ENCODE results near the gene MAP4K2.
A peak's percentile ranks its signal among the peaks of the same experiment; 100 is the strongest.
"Not testable (repeated sequence)": the region's sequence is repeated elsewhere in the genome, so short reads cannot be mapped to it uniquely, and the experiment has no call there.

MAP4K2 gene

DNA sequence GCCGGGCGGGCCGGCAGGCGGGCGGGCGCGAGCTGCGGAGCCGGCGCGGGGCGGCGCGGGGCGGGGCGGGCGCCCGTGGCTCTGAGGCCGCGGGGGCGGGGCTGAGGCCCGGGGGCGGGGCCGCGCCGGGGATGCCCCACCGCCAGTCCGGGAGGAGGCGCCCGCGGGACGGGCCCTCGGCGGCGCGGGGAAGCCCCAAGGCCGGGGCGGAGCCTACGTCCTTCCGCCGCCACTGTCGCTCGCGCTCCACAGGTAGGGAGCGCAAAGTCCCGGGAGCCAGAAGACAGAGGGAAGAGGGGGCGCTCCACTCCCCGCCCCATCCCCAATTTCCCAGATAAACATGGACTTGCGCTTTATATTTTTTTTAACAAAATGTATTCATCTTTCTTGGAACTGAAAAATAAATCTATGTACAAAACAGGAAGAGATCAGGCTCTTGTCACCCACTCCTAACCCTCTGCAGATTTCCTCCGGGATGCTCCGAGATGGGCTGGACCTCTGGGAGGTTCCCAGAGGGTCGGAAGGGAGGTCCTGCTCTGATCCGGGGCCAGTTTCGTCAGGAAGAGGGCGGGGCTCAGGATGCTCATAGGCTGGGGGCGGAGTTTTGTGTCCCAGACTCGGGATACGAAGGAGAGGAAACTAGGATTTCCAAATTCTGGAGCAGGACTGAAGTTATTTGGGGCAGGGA, at the start of gene MAP4K2:
Gene MAP4K2, minus strand, starts transcription at position 57 of the 688 bp plus-strand sequence. CDS start 65 bp downstream, outside the sequence.
- DNase-seq (ENCODE audit: low read depth): peak; percentile 81

DNA sequence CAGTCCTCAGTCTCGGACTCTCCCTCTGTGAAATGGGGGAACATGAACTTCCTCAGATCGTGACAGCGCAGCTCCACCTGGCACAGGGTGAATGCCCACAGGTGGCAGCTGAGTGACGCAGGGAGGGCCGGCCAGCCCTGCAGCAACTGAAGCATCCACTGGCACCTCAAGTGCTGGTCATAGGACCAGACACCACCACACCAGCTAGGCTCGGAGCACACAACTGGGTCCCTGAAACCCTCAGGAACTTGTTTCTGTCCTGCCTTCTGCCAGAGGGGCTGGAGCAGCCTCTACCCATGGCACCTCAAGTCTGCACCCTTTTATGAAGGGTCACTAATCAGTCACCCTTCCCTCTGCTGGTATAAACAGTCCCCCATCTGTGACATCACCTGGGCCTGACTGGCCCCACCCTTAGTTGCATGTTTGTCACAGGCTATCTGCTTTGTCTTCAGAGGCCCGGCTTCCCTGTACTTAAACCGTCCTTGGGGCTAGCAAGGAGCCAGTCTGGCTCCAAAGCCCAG, 48.9 kb upstream of the MAP4K2 start:
- no peak for DNase-seq (ENCODE audit: low read depth)

DNA sequence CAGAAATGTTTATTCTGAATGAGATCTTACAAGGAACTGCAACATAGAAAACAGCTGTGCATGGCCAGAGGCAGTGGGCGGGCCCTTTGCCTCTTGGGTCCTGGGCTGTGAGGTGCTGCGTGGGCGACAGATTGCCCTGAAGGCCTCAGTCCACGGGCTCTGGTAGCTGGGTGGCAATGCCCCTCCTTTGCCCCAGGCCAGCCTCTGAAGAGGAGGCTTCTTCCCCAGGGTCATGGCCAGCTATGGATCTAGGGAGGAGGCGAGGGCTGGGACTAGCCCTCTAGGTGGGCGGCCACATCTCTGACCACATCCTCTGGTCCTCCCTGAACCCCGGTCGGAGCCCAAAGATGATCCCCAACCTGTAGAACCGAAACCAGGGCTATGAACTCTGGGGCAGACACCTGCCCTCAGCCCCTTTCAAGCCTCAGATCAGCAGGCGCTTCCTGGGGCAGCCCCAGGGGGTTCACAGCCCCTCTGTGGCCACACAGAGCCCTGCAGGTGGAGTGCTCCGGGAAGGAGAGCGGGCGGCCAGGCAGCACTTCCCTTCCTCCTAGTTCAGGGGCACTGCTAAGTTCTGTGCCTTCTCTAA, 48.1 kb upstream of the MAP4K2 start:
- DNase-seq (ENCODE audit: low read depth): no peak

GRCh38 chr11:64849598-64850356, 46.8 kb upstream of the MAP4K2 start:
- DNase-seq (ENCODE audit: low read depth): no peak

DNA sequence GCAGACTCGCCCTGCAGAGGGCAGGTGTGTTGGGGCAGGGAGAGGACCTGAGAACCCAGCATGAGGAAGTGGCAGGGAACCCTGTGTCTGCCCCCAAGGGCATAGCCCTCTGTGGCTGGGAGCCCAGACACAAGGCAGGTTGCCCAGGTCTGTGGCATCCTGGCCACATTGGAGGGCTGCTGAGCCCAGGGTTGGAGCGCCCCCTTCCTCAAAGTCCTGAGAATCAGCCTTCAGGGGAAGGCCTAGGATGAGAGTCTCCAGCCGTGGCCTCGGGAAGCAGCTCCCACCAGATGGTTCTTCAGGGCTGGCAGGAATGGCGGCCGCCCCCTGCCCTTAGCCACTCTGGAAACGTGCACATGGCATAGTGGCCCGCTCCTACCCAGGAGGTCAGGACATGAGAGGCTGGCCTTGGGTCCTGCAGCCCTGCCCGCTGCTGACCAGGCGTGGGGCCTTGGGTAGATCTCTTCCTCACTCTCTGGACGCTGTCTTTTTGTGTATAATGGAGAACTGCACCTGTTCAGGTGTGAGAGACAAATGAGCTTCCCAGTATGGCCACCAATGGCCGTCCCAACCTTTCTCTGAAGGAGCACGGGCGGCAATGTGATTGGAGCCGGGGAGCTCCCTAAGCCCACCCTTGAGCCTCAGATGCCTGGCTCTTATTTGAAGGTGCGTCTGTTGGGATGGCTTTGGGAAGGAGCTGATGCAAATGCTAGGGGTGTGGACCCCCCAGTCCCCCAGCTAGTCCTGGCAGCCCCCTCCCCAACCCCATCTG, 46.0 kb upstream of the MAP4K2 start:
- DNase-seq (ENCODE audit: low read depth): no peak

- no peak for DNase-seq (ENCODE audit: low read depth)
Observed at GRCh38 chr11:64848214-64848825, 45.3 kb upstream of the MAP4K2 start.

DNA sequence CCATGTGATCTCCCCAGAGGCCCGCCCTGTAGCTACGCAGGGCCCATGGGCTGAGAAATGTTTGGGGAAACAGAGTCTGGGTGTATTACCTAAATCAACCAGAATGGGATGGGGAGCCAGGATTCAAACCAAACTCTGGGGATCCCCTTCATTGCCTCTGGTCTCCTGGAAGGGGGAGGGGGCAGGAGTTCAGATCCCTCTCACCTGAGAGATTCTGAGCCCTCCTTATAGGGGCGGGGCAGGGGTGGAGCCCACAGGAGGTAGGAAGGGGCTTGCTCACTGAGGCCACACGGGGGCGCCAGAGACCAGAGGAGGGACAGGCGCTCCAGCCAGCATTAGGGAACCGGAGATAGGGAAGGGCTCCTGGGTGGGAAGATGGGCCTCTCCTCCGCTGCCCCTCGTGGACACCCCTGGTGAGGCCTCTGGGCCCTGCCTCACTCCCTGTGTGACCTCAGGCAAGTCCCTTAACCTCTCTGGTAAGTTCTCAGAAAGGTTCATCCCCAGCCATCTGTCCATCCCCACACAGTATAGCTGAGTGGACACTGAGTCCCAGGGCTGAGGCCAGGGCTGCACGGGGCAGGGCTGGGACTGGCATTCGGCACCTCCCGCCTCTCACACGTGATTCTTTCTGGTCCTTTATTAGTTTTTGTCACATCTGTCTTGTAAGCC, 44.1 kb upstream of the MAP4K2 start:
- peak; percentile 87 for DNase-seq (ENCODE audit: low read depth)

DNA sequence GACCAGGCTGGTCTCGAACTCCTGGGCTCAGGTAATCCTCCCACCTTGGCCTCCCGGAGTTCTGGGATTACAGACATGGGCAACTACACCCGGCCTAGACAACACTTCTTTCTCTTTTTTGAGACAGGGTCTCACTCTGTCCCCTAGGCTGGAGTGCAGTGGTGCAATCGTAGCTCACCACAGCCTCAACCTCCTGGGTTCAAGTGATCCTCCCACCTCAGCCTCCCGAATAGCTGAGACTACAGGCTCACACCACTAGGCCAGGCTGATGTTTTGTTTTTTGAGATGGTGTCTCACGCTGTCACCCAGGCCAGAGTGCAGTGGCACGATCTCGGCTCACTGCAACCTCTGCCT, 42.7 kb upstream of the MAP4K2 start:
- not testable (repeated sequence) for DNase-seq (ENCODE audit: low read depth)

DNA sequence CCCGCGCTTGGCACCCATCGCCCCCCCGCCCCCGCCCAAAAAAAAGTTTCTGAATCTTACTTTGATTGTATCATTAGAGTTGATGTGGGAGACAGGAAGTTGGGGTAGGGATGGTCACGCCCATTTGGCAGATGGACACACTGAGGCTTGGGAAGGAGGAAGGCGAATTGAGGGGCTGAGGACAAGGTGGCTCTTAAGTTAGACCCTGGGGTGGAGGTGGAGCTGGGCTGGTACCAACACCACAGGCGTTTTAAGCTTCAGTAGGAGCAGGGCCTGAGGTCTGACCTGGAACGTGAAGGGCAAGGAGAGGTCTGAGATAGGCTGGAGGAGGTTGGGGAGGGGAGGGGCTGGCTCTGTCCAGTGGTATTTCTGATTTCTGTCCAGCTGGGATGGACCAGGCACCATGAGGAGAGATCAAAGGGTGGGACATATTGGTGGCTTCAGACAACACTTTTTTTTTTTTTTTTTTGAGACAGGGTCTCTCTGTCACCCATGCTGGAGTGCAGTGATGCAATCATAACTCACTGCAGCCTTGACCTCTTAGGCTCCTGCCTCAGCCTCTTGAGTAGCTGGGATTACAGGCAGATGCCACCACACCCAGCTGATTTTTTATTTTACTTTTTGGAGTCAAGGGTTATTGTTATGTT, 42.2 kb upstream of the MAP4K2 start:
- DNase-seq (ENCODE audit: low read depth): no peak

- DNase-seq (ENCODE audit: low read depth): no peak
Observed at GRCh38 chr11:64844330-64845128, 41.5 kb upstream of the MAP4K2 start, which contains the start of gene CDC42BPG. Gene CDC42BPG, minus strand, starts transcription at chr11:64844653. Its CDS starts 84 bp downstream, at chr11:64844569.

DNA sequence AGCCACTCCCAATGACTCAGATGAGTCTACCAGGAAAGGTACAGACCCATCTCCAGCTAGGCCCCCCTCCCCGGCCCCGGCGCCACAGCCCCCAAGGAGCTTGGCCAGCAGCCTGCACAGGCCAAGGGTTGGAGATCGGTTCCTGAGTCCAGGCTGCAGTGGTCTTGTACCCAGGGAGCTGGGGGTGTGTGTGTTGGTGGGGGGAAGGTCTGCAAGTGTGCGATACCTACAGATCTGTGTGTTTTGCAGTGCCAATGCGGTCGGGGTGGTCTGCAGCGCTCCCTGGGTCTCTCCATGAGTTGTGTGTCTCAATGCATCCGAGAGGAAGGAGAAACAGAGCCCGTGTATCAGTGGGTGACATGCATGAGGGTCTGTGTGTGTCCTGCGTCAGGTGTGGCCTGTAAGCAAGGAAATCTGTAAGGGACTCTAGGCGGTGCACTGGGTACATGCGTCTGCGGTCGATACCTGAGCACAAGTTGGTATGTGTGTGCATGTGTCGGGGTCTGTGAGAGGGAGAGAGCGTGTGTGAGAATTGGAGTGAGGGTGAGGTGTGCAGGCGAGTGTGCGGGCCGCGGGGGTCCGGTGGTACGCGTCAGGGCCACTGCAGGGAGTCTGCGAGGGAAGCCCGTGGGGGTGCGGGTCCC, 40.8 kb upstream of the MAP4K2 start:
- DNase-seq (ENCODE audit: low read depth): no peak

GRCh38 chr11:64842851-64843685, 40.1 kb upstream of the MAP4K2 start:
- no peak for DNase-seq (ENCODE audit: low read depth)

DNA sequence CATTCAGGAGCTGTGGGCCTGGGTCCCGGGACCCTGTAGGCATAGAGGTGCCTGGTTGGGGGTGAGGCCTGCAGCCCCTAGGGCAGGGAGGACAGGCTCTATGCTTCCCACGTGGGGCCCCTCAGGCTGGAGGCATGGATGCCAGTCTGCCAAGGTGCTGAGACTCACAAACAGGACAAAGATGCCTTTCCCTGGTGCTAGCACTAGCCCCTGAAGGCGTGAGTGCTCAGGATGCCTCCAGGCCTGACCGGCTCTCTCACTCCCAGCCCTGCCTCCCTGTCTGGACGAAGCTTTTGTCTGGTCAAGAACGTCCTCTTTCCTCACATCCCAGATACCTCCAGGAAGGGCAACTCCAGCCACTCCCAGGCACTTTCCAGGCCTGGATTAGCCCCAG, 39.3 kb upstream of the MAP4K2 start:
- no peak for DNase-seq (ENCODE audit: low read depth)

GRCh38 chr11:64841592-64842365, 38.8 kb upstream of the MAP4K2 start:
- DNase-seq (ENCODE audit: low read depth): no peak

DNA sequence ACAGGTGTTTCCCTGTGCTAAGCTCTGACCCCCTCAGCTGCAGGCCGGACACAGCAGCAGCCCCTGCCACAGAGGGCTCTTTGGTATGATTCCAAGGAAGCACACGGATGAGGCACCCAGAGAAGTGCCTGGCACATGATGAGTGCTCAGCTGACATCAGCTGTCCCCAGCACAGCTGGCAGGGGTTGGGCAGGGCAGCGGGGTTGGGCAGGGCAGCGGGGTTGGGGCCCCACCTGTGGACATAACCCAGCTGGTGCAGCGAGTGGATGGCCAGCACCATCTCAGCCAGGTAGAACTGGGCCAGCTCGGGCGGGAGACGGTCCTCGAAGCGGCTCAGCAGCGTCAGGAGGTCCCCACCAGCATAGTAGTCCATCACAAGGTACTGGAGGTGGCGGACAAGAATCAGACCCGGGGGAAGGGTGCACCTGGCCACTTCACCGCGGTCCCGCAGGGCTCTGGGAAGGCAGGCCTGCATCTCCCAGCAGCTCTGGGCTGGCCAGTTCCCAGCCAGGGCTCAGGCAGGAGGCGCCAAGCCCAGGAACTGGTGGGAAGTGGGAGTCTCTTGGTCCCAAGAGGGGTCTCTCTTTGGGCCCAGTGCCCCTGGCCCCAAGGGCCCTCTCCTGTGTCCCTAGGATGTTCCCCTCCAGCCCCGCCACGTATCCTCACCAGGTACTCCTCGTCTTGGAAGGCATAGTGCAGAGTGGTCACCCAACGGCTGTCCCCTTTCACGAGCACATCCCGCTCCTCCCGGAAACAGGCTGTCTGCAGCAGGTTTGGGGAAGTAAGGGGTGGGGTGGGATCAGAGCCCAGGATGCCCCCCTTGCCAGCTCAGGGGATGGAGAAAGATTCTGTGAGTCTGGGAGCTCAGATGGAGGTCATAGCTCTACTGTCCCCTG, 37.1 kb upstream of the MAP4K2 start:
- DNase-seq (ENCODE audit: low read depth): no peak

GRCh38 chr11:64839335-64839734, 36.3 kb upstream of the MAP4K2 start:
- DNase-seq (ENCODE audit: low read depth): no peak

Measured in activated T-cell treated with anti-CD3 and anti-CD28 coated beads for 24 hours (primary cell).